ENCODE measurements around the gene DPP6.

Gene DPP6

DNA sequence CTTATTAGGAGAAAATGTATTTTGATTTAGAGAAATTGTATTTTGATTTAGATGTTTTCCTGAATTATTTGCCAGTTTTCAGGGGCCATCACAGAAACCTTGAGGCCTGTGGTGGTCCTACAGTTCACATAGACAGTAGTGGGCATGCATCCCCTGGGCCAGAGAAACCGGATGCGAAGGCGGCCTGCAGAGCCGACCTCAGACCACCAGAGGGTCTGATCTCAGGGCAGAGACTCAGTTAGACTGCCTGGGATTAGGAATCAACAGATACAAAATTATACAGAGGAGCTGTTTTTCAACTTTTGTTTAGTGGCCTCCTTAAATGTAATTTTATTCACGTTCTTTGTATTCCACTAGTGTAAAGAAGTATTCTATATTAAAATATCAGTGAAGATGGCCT is 792.3 kb downstream of the DPP6 start:
- H3K4me3 ChIP-seq (ENCODE audit: low read depth, low read length) = no peak overlapping the region
- H3K27ac ChIP-seq = no peak overlapping the region
- H3K27me3 ChIP-seq (replicated peaks) = no peaks in the 10 kb centered on the region
- H3K36me3 ChIP-seq (replicated peaks) = no peaks in the 10 kb centered on the region
- no peak for TF ChIP-seq CTCF (IDR thresholded peaks at IDR 0.05; ENCODE audit: low read depth, low read length, missing control alignments)
- no peak for DNase-seq
- in situ Hi-C loops (cut with HindIII; ENCODE audit: low pct_ligation_motif_present, low sequenced_read_pairs) = no loop called here

DNA sequence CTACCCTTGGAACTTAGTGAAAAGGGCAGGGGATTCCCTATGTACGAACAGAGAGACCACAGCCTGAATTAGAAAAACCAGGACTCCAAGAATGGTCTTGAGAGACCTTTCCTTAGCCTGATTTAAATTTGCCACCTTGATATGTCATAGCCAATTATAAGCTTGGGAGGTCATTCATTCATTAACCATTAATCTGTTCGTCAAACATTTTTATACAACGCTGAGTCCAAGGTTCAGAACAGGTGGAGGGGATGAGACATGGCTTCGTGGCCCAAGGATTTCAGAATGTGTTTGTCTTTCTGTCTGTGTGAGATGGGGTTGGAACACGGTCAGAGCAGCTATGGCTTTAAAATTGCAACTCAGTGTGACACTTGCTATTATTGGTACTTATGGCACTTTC is 792.8 kb downstream of the DPP6 start:
- DNase-seq = no peak
- no peak overlapping the region for H3K27ac ChIP-seq
- no peaks in the 10 kb centered on the region for H3K27me3 ChIP-seq (replicated peaks)
- H3K36me3 ChIP-seq (replicated peaks) = no peaks in the 10 kb centered on the region
- no peak overlapping the region for H3K4me3 ChIP-seq (ENCODE audit: low read depth, low read length)
- in situ Hi-C loops (cut with HindIII; ENCODE audit: low pct_ligation_motif_present, low sequenced_read_pairs) = no loop called here
- no peak for TF ChIP-seq CTCF (IDR thresholded peaks at IDR 0.05; ENCODE audit: low read depth, low read length, missing control alignments)

GRCh38 chr7:154848464-154848863 is 796.3 kb downstream of the DPP6 start:
- in situ Hi-C loops (cut with HindIII; ENCODE audit: low pct_ligation_motif_present, low sequenced_read_pairs) = no loop called here

DNA sequence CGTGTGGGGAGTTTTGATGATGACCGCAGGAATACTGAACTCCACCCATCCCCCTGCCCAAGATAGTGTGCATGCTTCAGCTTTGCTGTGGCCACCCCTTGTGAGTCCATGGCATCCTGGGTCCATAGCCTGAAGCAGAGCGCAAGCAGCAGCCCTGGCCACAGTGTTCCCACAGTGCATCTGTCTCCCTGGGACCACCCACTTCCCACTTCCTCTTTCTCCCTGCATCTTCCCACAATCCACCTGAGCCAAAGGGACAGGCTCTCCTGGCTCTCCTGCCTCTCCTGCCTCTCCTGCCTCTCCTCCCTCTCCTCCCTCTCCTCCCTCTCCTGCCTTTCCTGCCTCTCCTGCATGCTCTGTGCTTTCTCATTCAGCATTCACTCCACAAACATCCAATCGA is 800.0 kb downstream of the DPP6 start:
- TF ChIP-seq CTCF (IDR thresholded peaks at IDR 0.05; ENCODE audit: low read depth, low read length, missing control alignments) = no peak
- H3K4me3 ChIP-seq (ENCODE audit: low read depth, low read length) = no peak overlapping the region
- no peaks in the 10 kb centered on the region for H3K36me3 ChIP-seq (replicated peaks)
- no peak overlapping the region for H3K27ac ChIP-seq
- in situ Hi-C loops (cut with HindIII; ENCODE audit: low pct_ligation_motif_present, low sequenced_read_pairs) = no loop called here
- H3K27me3 ChIP-seq (replicated peaks) = no peaks in the 10 kb centered on the region
- DNase-seq = no peak

More at GRCh38 chr7:154848464-154848863, 796.3 kb downstream of the DPP6 start:
- Histone ChIP-seq H3K27ac (no peak overlapping the region), H3K4me3 (ENCODE audit: low read depth, low read length) (no peak overlapping the region), H3K27me3 (replicated peaks) (no peaks in the 10 kb centered on the region), H3K36me3 (replicated peaks) (no peaks in the 10 kb centered on the region)
- no peak for TF ChIP-seq CTCF (IDR thresholded peaks at IDR 0.05; ENCODE audit: low read depth, low read length, missing control alignments)
- no peak for DNase-seq

- no peak for TF ChIP-seq CTCF (IDR thresholded peaks at IDR 0.05; ENCODE audit: low read depth, low read length, missing control alignments)
- in situ Hi-C loops (cut with HindIII; ENCODE audit: low pct_ligation_motif_present, low sequenced_read_pairs) = no loop called here
Observed at GRCh38 chr7:154853063-154853726, 801.0 kb downstream of the DPP6 start.

GRCh38 chr7:154853727-154854095 is 801.5 kb downstream of the DPP6 start:
- Histone ChIP-seq H3K36me3 (replicated peaks) (no peaks in the 10 kb centered on the region), H3K27ac (no peak overlapping the region), H3K4me3 (ENCODE audit: low read depth, low read length) (no peak overlapping the region), H3K27me3 (replicated peaks) (no peaks in the 10 kb centered on the region)
- in situ Hi-C loops (cut with HindIII; ENCODE audit: low pct_ligation_motif_present, low sequenced_read_pairs) = no loop called here
- DNase-seq = no peak
- no peak for TF ChIP-seq CTCF (IDR thresholded peaks at IDR 0.05; ENCODE audit: low read depth, low read length, missing control alignments)

More at GRCh38 chr7:154853063-154853726, 801.0 kb downstream of the DPP6 start:
- Histone ChIP-seq H3K4me3 (ENCODE audit: low read depth, low read length) (no peak overlapping the region), H3K27ac (no peak overlapping the region), H3K36me3 (replicated peaks) (no peaks in the 10 kb centered on the region), H3K27me3 (replicated peaks) (no peaks in the 10 kb centered on the region)
- no peak for DNase-seq

Data from brain microvascular endothelial cell (primary cell).